Central memory CD8-positive, alpha-beta T cell (primary cell): ENCODE results near the gene ELP5.
A peak's percentile ranks its signal among the peaks of the same experiment; 100 is the strongest.

Experiments
- ATAC-seq: fragments of 150-1000 bp; cut with Tn5 transposase; replicated peaks from 2 replicates; pipeline ENCODE4 v1.10.0; 2022; ENCODE audit warnings: mild to moderate bottlenecking, moderate FRiP score, moderate number of reproducible peaks; ENCODE audit not compliant: poor library complexity, severe bottlenecking; ENCODE audit errors: extremely low read depth
- DNase-seq, 2 donors: peaks; one replicate each; pipeline ENCODE4 v3.0.0; 2021; ENCODE audit warnings: low spot score in 2 of 2
- H3K27ac Mint-ChIP-seq: one replicate; pipeline ENCODE4 v1.8.0; 2022; ENCODE audit warnings: low read depth, mild to moderate bottlenecking, moderate library complexity, mixed read lengths
- H3K27me3 Mint-ChIP-seq: one replicate; pipeline ENCODE4 v1.8.0; 2022; ENCODE audit warnings: mixed read lengths
- H3K36me3 Mint-ChIP-seq: one replicate; pipeline ENCODE4 v1.8.0; 2022; ENCODE audit warnings: mild to moderate bottlenecking, moderate library complexity, mixed read lengths; ENCODE audit not compliant: insufficient read depth
- H3K4me1 Mint-ChIP-seq: one replicate; pipeline ENCODE4 v1.8.0; 2022; ENCODE audit warnings: mixed read lengths
- H3K4me3 Mint-ChIP-seq: one replicate; pipeline ENCODE4 v1.8.0; 2022; ENCODE audit warnings: mild to moderate bottlenecking, moderate library complexity, mixed read lengths
- H3K9me3 Mint-ChIP-seq: one replicate; pipeline ENCODE4 v1.8.0; 2022; ENCODE audit warnings: mixed read lengths

ELP5 gene

GRCh38 chr17:7234083-7234951, 17.7 kb upstream of the ELP5 start, which contains the start of gene DVL2:
Gene DVL2 (minus strand): TSS chr17:7234517. CDS start chr17:7234262, 255 bp downstream.
- peaks cover 28% of the 10 kb centered on the region for H3K36me3 Mint-ChIP-seq
- H3K27me3 Mint-ChIP-seq: no peaks in the 10 kb centered on the region
- H3K9me3 Mint-ChIP-seq: no peaks in the 10 kb centered on the region
- H3K27ac Mint-ChIP-seq: peak within 1 kb of the TSS; percentile 89
- ATAC-seq (peak; percentile 63), DNase-seq (peak; percentile 88 to 89)
- H3K4me3 Mint-ChIP-seq: peak within 1 kb of the TSS; percentile 88
- peaks cover 59% of the 10 kb centered on the region for H3K4me1 Mint-ChIP-seq

- peak overlapping the region; percentile 42 for H3K4me3 Mint-ChIP-seq
Measured at GRCh38 chr17:7235693-7236665, 16.0 kb upstream of the ELP5 start.

GRCh38 chr17:7236808-7237207, 15.2 kb upstream of the ELP5 start:
- Mint-ChIP-seq H3K27ac (no peak overlapping the region), H3K4me3 (peak overlapping the region; percentile 98), H3K9me3 (no peaks in the 10 kb centered on the region), H3K27me3 (no peaks in the 10 kb centered on the region), H3K36me3 (peaks cover 36% of the 10 kb centered on the region), H3K4me1 (peaks cover 75% of the 10 kb centered on the region)
- DNase-seq: no peak
- no peak for ATAC-seq

More at GRCh38 chr17:7235693-7236665, 16.0 kb upstream of the ELP5 start:
- peaks cover 34% of the 10 kb centered on the region for H3K36me3 Mint-ChIP-seq
- ATAC-seq (no peak), DNase-seq (no peak)
- H3K27me3 Mint-ChIP-seq: no peaks in the 10 kb centered on the region
- H3K27ac Mint-ChIP-seq: no peak overlapping the region
- H3K9me3 Mint-ChIP-seq: no peaks in the 10 kb centered on the region
- H3K4me1 Mint-ChIP-seq: peaks cover 70% of the 10 kb centered on the region

- H3K4me3 Mint-ChIP-seq: peak overlapping the region; percentile 98
- DNase-seq (no peak), ATAC-seq (no peak)
- H3K36me3 Mint-ChIP-seq: peaks cover 41% of the 10 kb centered on the region
- H3K4me1 Mint-ChIP-seq: peaks cover 75% of the 10 kb centered on the region
- no peaks in the 10 kb centered on the region for H3K27me3 Mint-ChIP-seq
- H3K9me3 Mint-ChIP-seq: no peaks in the 10 kb centered on the region
- peak overlapping the region; percentile 92 for H3K27ac Mint-ChIP-seq
Measured at GRCh38 chr17:7237266-7237760, 14.7 kb upstream of the ELP5 start.

GRCh38 chr17:7237761-7238419, 14.1 kb upstream of the ELP5 start:
- Mint-ChIP-seq H3K27ac (peak overlapping the region; percentile 92), H3K9me3 (no peaks in the 10 kb centered on the region), H3K36me3 (peaks cover 45% of the 10 kb centered on the region), H3K4me3 (peak overlapping the region; percentile 98), H3K4me1 (peaks cover 76% of the 10 kb centered on the region), H3K27me3 (no peaks in the 10 kb centered on the region)
- ATAC-seq (peak; percentile 4), DNase-seq (peak; percentile 47 to 57)

- Mint-ChIP-seq H3K36me3 (peaks cover 48% of the 10 kb centered on the region), H3K27ac (peak overlapping the region; percentile 92), H3K27me3 (no peaks in the 10 kb centered on the region), H3K4me1 (peaks cover 75% of the 10 kb centered on the region), H3K9me3 (no peaks in the 10 kb centered on the region), H3K4me3 (peak overlapping the region; percentile 98)
- ATAC-seq (no peak), DNase-seq (no peak)
Measured at GRCh38 chr17:7238420-7239090, 13.5 kb upstream of the ELP5 start.

- DNase-seq (peak; percentile 84 to 89), ATAC-seq (peak; percentile 67)
- no peaks in the 10 kb centered on the region for H3K27me3 Mint-ChIP-seq
- peaks cover 46% of the 10 kb centered on the region for H3K36me3 Mint-ChIP-seq
- H3K4me1 Mint-ChIP-seq: peaks cover 67% of the 10 kb centered on the region
- H3K27ac Mint-ChIP-seq: peak within 1 kb of the TSS; percentile 92
- no peaks in the 10 kb centered on the region for H3K9me3 Mint-ChIP-seq
- peak within 1 kb of the TSS; percentile 98 for H3K4me3 Mint-ChIP-seq
Measured at GRCh38 chr17:7239091-7240027, 12.7 kb upstream of the ELP5 start, which contains the start of gene PHF23. Gene PHF23 (minus strand): TSS chr17:7239457. CDS start chr17:7239279, 178 bp downstream.

GRCh38 chr17:7240375-7240774, 11.6 kb upstream of the ELP5 start:
- peaks cover 43% of the 10 kb centered on the region for H3K36me3 Mint-ChIP-seq
- no peaks in the 10 kb centered on the region for H3K9me3 Mint-ChIP-seq

GRCh38 chr17:7241090-7241733, 10.8 kb upstream of the ELP5 start:
- Mint-ChIP-seq H3K4me1 (peaks cover 55% of the 10 kb centered on the region), H3K27me3 (no peaks in the 10 kb centered on the region), H3K9me3 (no peaks in the 10 kb centered on the region), H3K27ac (peak overlapping the region; percentile 90), H3K36me3 (peaks cover 48% of the 10 kb centered on the region), H3K4me3 (peak overlapping the region; percentile 98)
- DNase-seq (no peak), ATAC-seq (no peak)

More at GRCh38 chr17:7240375-7240774, 11.6 kb upstream of the ELP5 start:
- ATAC-seq (no peak), DNase-seq (no peak)
- H3K4me1 Mint-ChIP-seq: peaks cover 58% of the 10 kb centered on the region
- no peaks in the 10 kb centered on the region for H3K27me3 Mint-ChIP-seq
- H3K27ac Mint-ChIP-seq: peak overlapping the region; percentile 92
- peak overlapping the region; percentile 98 for H3K4me3 Mint-ChIP-seq
